Measurements from ENCODE around the gene SNRNP70.

DNA sequence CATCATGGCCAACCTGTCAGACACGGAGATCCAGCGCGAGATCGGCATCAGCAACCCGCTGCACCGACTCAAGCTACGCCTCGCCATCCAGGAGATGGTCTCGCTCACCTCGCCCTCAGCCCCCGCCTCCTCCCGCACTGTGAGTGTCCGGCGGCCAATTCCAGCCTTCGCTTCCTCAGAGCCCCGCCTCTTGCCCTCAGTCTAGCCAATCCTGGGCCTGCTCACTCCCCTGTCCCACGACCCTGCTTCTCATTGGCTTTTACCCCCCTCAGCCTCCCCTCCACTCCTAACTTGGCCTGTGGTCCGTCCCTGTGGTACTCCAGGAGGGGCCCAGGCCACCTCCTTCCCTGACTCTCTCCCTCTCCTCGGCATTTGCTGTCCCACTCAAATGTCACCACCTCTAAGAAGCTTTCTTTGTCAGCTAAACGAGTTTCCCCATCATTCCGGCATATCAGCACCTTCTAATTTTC is 57.6 kb downstream of the SNRNP70 start:
- TF ChIP-seq, protein P1, sequence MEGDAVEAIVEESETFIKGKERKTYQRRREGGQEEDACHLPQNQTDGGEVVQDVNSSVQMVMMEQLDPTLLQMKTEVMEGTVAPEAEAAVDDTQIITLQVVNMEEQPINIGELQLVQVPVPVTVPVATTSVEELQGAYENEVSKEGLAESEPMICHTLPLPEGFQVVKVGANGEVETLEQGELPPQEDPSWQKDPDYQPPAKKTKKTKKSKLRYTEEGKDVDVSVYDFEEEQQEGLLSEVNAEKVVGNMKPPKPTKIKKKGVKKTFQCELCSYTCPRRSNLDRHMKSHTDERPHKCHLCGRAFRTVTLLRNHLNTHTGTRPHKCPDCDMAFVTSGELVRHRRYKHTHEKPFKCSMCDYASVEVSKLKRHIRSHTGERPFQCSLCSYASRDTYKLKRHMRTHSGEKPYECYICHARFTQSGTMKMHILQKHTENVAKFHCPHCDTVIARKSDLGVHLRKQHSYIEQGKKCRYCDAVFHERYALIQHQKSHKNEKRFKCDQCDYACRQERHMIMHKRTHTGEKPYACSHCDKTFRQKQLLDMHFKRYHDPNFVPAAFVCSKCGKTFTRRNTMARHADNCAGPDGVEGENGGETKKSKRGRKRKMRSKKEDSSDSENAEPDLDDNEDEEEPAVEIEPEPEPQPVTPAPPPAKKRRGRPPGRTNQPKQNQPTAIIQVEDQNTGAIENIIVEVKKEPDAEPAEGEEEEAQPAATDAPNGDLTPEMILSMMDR (IDR thresholded peaks at IDR 0.05): no peak
- TF ChIP-seq EP300 (IDR thresholded peaks at IDR 0.05) (no peak), POLR2A (IDR thresholded peaks at IDR 0.05) (no peak)
